RWPE2 (cell line): ENCODE results near the gene TRUB2.

Experiments
- ATAC-seq: fragments of 200-7000 bp; cut with Tn5 transposase; 3 replicates; pipeline ENCODE4 v1.9.1; 2021; ENCODE audit warnings: low read depth
- DNase-seq: peaks from one replicate; pipeline ENCODE4 v3.0.0-alpha.2; 2020; ENCODE audit warnings: low spot score
- H3K27ac ChIP-seq: fragments of 450-650 bp; 2 replicates; pipeline ENCODE4 v1.5.1; 2017; ENCODE audit warnings: mild to moderate bottlenecking; ENCODE audit not compliant: poor library complexity, severe bottlenecking
- H3K27me3 ChIP-seq: fragments of 250-450 bp; sonication (Bioruptor Pico); 2 replicates; pipeline ENCODE4 v1.5.1; 2021; ENCODE audit warnings: mild to moderate bottlenecking, moderate library complexity; ENCODE audit not compliant: insufficient read depth, poor library complexity, severe bottlenecking
- H3K36me3 ChIP-seq: fragments of 250-450 bp; sonication (Bioruptor Pico); 2 replicates; pipeline ENCODE4 v1.5.1; 2020; ENCODE audit warnings: low read depth, mild to moderate bottlenecking, moderate library complexity
- H3K4me1 ChIP-seq: fragments of 250-450 bp; sonication (Bioruptor Pico); 2 replicates; pipeline ENCODE4 v1.5.1; 2021; ENCODE audit warnings: mild to moderate bottlenecking, moderate library complexity; ENCODE audit not compliant: insufficient read depth, poor library complexity, severe bottlenecking
- H3K4me3 ChIP-seq: fragments of 250-450 bp; sonication (Bioruptor Pico); 2 replicates; pipeline ENCODE4 v1.5.1; 2021; ENCODE audit warnings: mild to moderate bottlenecking, moderate library complexity; ENCODE audit not compliant: severe bottlenecking
- H3K9me3 ChIP-seq: fragments of 250-450 bp; sonication (Bioruptor Pico); 2 replicates; pipeline ENCODE4 v1.5.1; 2021; ENCODE audit warnings: mild to moderate bottlenecking, moderate library complexity; ENCODE audit not compliant: severe bottlenecking
- CTCF ChIP-seq: fragments of 450-650 bp; IDR thresholded peaks from one replicate; pipeline ENCODE4 v1.5.1; 2017; ENCODE audit warnings: mild to moderate bottlenecking, moderate library complexity; ENCODE audit not compliant: poor library complexity, severe bottlenecking

The TRUB2 gene

DNA sequence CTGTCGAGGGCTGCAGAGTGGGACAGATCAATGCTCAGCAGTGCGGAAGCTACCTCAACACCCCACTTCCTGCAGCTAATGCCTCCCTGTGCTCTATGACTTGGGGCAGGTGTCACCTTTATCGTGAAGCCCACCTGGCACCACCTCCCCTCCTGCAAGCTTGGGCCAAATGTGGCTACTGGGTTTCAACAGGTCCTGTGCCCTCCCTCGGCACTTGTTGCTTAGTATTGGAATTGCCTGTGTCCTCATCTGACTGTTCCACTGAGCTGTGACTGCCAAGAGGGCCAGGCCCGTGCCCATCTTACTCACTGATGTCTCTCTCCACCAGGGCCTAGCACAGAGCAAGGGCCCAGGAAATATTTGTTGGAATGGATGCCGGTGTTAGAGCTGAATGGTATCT, 27.5 kb upstream of the TRUB2 start:
- no peaks in the 10 kb centered on the region for H3K4me1 ChIP-seq
- no peak overlapping the region for H3K27ac ChIP-seq
- H3K9me3 ChIP-seq = no peaks in the 10 kb centered on the region
- no peaks in the 10 kb centered on the region for H3K27me3 ChIP-seq
- H3K4me3 ChIP-seq = no peak overlapping the region
- ATAC-seq (no peak), DNase-seq (no peak)
- TF ChIP-seq CTCF = no peak
- H3K36me3 ChIP-seq = peaks cover 47% of the 10 kb centered on the region

GRCh38 chr9:128349125-128349524, 26.9 kb upstream of the TRUB2 start:
- TF ChIP-seq CTCF = no peak
- H3K9me3 ChIP-seq = no peaks in the 10 kb centered on the region
- ATAC-seq (no peak), DNase-seq (no peak)
- H3K4me3 ChIP-seq = no peak overlapping the region
- H3K36me3 ChIP-seq = peaks cover 49% of the 10 kb centered on the region
- H3K27ac ChIP-seq = no peak overlapping the region
- H3K4me1 ChIP-seq = no peaks in the 10 kb centered on the region
- H3K27me3 ChIP-seq = no peaks in the 10 kb centered on the region

- H3K4me1 ChIP-seq = no peaks in the 10 kb centered on the region
- H3K9me3 ChIP-seq = no peaks in the 10 kb centered on the region
- no peaks in the 10 kb centered on the region for H3K27me3 ChIP-seq
- peaks cover 48% of the 10 kb centered on the region for H3K36me3 ChIP-seq
- TF ChIP-seq CTCF = no peak
- no peak overlapping the region for H3K4me3 ChIP-seq
- no peak overlapping the region for H3K27ac ChIP-seq
- ATAC-seq = no peak
- no peak for DNase-seq
Observed at GRCh38 chr9:128344931-128345605, 22.8 kb upstream of the TRUB2 start.

DNA sequence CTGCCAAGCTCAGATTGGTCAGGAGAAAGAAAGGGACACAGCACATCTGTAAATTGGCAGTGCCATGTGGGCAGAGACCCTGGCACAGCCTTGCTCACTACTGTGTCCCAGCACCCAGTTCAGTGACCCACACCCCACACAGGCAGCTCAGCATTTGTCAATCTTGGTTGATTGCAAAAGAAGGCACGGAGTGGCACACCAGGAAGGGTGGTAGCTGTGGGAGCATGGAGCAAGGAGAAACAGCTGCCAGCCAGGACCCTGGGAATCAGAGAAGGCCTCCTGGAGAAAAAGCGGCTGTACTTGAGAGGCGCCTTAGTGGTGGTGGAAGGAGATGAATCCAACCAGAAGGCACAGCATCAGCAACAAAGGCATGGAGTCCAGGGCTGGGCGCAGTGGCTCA, 21.6 kb upstream of the TRUB2 start:
- no peak overlapping the region for H3K27ac ChIP-seq
- no peak for TF ChIP-seq CTCF
- H3K36me3 ChIP-seq = peaks cover 41% of the 10 kb centered on the region
- no peak overlapping the region for H3K4me3 ChIP-seq
- H3K9me3 ChIP-seq = no peaks in the 10 kb centered on the region
- no peak for ATAC-seq
- no peaks in the 10 kb centered on the region for H3K4me1 ChIP-seq
- no peak for DNase-seq
- no peaks in the 10 kb centered on the region for H3K27me3 ChIP-seq

- Histone ChIP-seq H3K36me3 (peaks cover 41% of the 10 kb centered on the region), H3K4me1 (no peaks in the 10 kb centered on the region), H3K27ac (no peak overlapping the region), H3K4me3 (no peak overlapping the region), H3K27me3 (no peaks in the 10 kb centered on the region), H3K9me3 (no peaks in the 10 kb centered on the region)
- ATAC-seq (no peak), DNase-seq (no peak)
- TF ChIP-seq CTCF = no peak
Observed at GRCh38 chr9:128342971-128343680, 20.9 kb upstream of the TRUB2 start.
